Upper lobe of left lung (tissue), 6 donors: ENCODE measurements around the gene CHCT1. TPM values are rescaled to one million over a fixed set of nuclear protein-coding genes. Genes with fewer than 3 reads are reported as not detected.

Experiments
- ATAC-seq, 2 donors: fragments of 200-7000 bp; cut with Tn5 transposase; one replicate each; pipeline ENCODE4 v1.9.1; 2022; ENCODE audit warnings: mild to moderate bottlenecking in 2 of 2, moderate library complexity in 2 of 2; ENCODE audit not compliant: low FRiP score in 2 of 2
- DNase-seq, 2 donors: peaks; one replicate each; pipeline ENCODE4 v3.0.0-alpha.2; 2019 to 2020
- H3K27ac ChIP-seq, 4 donors: fragments of 200-600 bp; sonication (generic); one replicate each; pipeline ENCODE4 v1.5.1; 2016 to 2019
- H3K27me3 ChIP-seq, 4 donors: fragments of 200-600 bp; sonication (generic); one replicate each; pipeline ENCODE4 v1.5.1; 2017 to 2019
- H3K36me3 ChIP-seq, 4 donors: fragments of 200-600 bp; sonication (generic); one replicate each; pipeline ENCODE4 v1.5.1; 2016 to 2019
- H3K4me1 ChIP-seq, 4 donors: fragments of 200-600 bp; sonication (generic); one replicate each; pipeline ENCODE4 v1.5.1; 2018 to 2019
- H3K4me3 ChIP-seq, 4 donors: fragments of 200-600 bp; sonication (generic); one replicate each; pipeline ENCODE4 v1.5.1; 2017 to 2019; ENCODE audit warnings: mild to moderate bottlenecking in 2 of 4, moderate library complexity in 1 of 4
- H3K9me3 ChIP-seq, 4 donors: fragments of 200-600 bp; sonication (generic); one replicate each; pipeline ENCODE4 v1.5.1; 2018 to 2019
- EP300 ChIP-seq, 4 donors: sonication (generic); formaldehyde crosslinking; IDR thresholded peaks; one replicate each; pipeline ENCODE4 v1.5.1; 2017; ENCODE audit warnings: antibody characterized with exemption in 4 of 4, control low read depth in 2 of 4
- POLR2A ChIP-seq, 4 donors: fragments of 450-650 bp; IDR thresholded peaks; one replicate each; pipeline ENCODE4 v1.5.1; 2016 to 2017; ENCODE audit warnings: antibody characterized with exemption in 4 of 4, mild to moderate bottlenecking in 2 of 4
- POLR2AphosphoS5 ChIP-seq, 2 donors: sonication (generic); formaldehyde crosslinking; IDR thresholded peaks; one replicate each; pipeline ENCODE4 v1.5.1; 2017; ENCODE audit warnings: antibody characterized with exemption in 2 of 2
- WGBS, 2 donors: methylation state at CpG; one replicate each; pipeline ENCODE4 v1.1.5; 2017 to 2018; 5-methylcytosine and 5-hydroxymethylcytosine counted together
- total RNA-seq, 6 donors: library from RNA; depleted of rRNA in 4 of 6; stranded (reverse); fragments of >200 nt in 4 of 6; gene quantifications; one replicate each; pipeline versions ENCODE4 v1.1.0 to v1.2.1, GENCODE V29; 2016 to 2021
- TF ChIP-seq, protein P1 (sequence below), 6 experiments: fragments of 450-650 bp in 4 of 6; fragments of 200-600 bp in 2 of 6; sonication (generic) in 2 of 6; IDR thresholded peaks; one replicate each; pipeline ENCODE4 v1.5.1; 2016 to 2019; ENCODE audit warnings: antibody characterized with exemption in 6 of 6
- donor health status: DM: no; HTN: no; CAD: no; lungs with moderate emphysema.
- donor health status: DM: no; HTN: yes; CAD: no; lungs with severe emphysema.

Gene CHCT1
- total RNA-seq, 6 donors from 2014 or later: 0.37 to 0.61 TPM; not detected in 4

DNA sequence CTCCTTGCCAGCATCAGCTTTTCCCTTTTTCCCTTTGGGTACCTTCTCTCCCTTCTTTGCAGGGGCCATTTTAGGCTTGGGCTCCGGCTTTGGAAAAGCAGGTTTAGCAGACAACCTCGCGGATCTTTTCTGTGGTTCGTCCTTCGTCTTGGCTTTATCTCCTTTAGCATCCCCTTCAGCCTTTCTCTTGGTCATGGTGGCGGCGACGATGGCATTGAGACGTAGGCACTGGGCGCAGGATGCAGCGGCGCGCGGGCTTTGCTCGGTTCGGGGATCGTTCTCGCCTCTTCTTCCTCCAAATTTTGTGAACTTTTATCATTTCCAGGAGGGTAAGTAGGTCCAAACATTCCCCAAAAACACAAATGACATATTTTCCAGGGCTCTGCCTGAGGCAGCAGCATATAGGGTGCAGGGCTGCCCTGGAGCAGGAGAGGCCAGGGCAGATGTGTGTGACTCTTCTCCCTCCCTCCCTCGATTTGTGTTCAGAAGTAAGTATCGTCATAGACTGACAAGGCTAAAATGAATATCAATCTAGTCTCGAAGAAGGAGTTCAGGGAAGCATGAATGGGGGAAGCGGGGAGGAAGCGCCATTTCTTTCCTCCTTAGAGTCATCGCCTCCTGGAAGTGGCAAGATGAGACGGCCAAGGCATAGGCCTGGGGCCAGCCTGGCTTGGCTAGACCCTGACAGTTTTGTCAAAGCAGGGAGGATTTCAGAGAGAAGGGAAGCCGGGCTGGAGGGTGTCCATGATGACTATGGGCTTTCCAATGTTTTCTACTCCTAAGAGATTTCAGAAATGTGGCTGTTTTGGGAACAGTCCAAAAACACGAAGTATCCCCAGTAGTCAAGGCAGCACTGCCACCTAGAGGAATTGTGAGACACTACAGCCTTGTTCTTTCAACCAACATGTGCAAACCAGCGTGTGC lies 13.2 kb downstream of the CHCT1 start:
- 76 to 78% methylated on average over 28 of the region's 28 CpGs for WGBS, 2 donors
- H3K27me3 ChIP-seq: no peaks in the 10 kb centered on the region
- no peak for TF ChIP-seq POLR2A (IDR thresholded peaks at IDR 0.05)
- TF ChIP-seq EP300 (IDR thresholded peaks at IDR 0.05): no peak
- TF ChIP-seq POLR2AphosphoS5 (IDR thresholded peaks at IDR 0.05): no peak
- TF ChIP-seq, protein P1, sequence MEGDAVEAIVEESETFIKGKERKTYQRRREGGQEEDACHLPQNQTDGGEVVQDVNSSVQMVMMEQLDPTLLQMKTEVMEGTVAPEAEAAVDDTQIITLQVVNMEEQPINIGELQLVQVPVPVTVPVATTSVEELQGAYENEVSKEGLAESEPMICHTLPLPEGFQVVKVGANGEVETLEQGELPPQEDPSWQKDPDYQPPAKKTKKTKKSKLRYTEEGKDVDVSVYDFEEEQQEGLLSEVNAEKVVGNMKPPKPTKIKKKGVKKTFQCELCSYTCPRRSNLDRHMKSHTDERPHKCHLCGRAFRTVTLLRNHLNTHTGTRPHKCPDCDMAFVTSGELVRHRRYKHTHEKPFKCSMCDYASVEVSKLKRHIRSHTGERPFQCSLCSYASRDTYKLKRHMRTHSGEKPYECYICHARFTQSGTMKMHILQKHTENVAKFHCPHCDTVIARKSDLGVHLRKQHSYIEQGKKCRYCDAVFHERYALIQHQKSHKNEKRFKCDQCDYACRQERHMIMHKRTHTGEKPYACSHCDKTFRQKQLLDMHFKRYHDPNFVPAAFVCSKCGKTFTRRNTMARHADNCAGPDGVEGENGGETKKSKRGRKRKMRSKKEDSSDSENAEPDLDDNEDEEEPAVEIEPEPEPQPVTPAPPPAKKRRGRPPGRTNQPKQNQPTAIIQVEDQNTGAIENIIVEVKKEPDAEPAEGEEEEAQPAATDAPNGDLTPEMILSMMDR (IDR thresholded peaks at IDR 0.05): peak; percentile 77 to 94 (median 90)
- no peak overlapping the region for H3K4me3 ChIP-seq
- ATAC-seq: peak; percentile 94
- H3K27ac ChIP-seq: no peak overlapping the region
- no peaks in the 10 kb centered on the region for H3K36me3 ChIP-seq
- peaks cover 0 to 9% (median 0%) of the 10 kb centered on the region in 4 donors for H3K4me1 ChIP-seq
- peak in 1 of 2 donors; percentile 70 for DNase-seq
- H3K9me3 ChIP-seq: no peaks in the 10 kb centered on the region

DNA sequence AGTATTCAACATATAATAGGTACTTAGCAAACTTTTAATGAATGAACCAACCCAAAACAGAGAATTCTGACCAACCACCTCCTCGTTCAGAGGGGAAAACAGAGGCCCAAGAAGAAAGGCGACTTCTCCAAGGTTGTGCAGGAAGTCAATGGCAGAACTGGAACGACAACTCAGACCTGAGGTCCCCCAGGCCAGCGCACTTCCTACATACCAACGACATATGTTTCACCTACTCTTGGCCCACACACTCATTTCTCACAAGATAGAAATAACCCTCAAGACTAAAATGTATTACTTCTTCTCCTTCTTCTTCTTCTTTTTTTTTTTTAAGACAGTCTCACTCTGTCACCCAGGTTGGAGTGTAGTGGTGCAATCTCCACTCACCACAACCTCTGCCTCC lies 14.4 kb downstream of the CHCT1 start:
- ATAC-seq (no peak), DNase-seq (no peak)
- Histone ChIP-seq H3K27ac (no peak overlapping the region), H3K4me3 (no peak overlapping the region), H3K4me1 (peaks cover 0 to 9% (median 0%) of the 10 kb centered on the region in 4 donors), H3K27me3 (no peaks in the 10 kb centered on the region), H3K9me3 (no peaks in the 10 kb centered on the region), H3K36me3 (no peaks in the 10 kb centered on the region)
- 53 to 56% methylated on average over 5 of the region's 5 CpGs for WGBS, 2 donors
- TF ChIP-seq EP300 (IDR thresholded peaks at IDR 0.05) (no peak), POLR2AphosphoS5 (IDR thresholded peaks at IDR 0.05) (no peak), POLR2A (IDR thresholded peaks at IDR 0.05) (no peak)
- TF ChIP-seq, protein P1 (IDR thresholded peaks at IDR 0.05): no peak

DNA sequence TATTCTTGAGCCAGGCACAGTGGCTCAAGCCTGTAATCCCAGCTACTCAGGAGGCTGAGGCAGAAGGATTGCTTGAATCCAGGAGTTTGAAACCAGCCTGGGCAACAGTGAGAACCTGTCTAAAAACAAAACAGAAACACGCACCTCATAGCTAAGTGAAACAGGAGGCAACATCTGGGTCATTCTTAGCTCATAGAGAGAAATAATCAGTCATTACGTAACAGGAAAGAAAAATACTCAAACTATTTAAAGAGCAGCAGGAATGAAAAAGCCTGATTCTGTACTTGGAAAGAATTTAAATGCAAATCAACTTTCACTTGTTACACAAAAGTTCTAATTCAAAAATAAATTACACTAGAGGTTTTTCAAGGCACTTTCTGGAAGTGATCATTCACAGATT lies 17.2 kb downstream of the CHCT1 start:
- DNase-seq (no peak), ATAC-seq (no peak)
- H3K9me3 ChIP-seq: no peaks in the 10 kb centered on the region
- H3K4me1 ChIP-seq: peaks cover 0 to 9% (median 0%) of the 10 kb centered on the region in 4 donors
- no peak for TF ChIP-seq POLR2AphosphoS5 (IDR thresholded peaks at IDR 0.05)
- no peak for TF ChIP-seq POLR2A (IDR thresholded peaks at IDR 0.05)
- TF ChIP-seq, protein P1 (IDR thresholded peaks at IDR 0.05): no peak
- no peak for TF ChIP-seq EP300 (IDR thresholded peaks at IDR 0.05)
- 25 to 27% methylated on average over 2 of the region's 2 CpGs for WGBS, 2 donors
- H3K36me3 ChIP-seq: peaks cover 0 to under 1% (median 0%) of the 10 kb centered on the region in 4 donors
- no peaks in the 10 kb centered on the region for H3K27me3 ChIP-seq
- no peak overlapping the region for H3K27ac ChIP-seq
- H3K4me3 ChIP-seq: no peak overlapping the region

DNA sequence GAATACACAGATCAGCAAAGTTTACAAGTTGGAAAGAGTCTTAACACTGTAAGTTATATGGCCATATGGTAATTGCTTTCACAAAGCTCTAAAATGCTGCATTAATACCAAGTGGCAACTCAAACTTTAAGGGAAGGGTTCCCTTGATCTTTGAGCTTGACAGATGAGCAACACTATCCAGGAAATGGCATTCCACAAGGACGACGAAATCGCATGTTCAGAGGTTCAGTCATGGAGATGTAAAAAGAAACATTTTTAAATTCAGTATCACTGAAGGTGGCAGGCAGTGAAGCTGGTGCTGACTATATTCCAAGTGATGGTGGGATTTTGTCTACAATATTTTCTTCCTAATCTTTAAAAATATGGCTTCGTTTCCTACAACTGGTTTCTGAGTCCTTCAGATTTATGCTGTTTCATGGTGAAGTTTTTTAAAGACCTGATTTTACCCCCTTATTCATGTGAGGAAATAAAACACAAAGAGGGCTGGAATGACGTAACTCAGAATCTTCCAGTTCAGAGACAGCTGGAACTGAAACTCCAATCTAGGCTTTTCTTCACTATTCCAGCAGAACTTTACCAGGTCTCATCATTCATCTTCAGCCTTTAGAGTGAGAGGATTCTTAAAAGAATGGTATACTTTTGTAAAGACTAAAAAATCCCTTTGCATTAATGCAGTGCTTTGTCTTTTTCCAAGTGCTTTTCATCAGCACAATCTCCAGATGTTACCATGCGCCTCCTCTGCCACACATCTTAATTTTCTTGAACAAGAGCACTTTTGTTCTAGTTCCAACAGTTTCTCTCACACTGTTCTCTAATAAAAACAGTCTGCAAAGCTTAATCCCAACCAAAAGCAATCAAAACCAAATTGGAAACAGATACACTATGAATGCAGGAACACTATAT lies 20.2 kb downstream of the CHCT1 start:
- H3K9me3 ChIP-seq: no peaks in the 10 kb centered on the region
- H3K27me3 ChIP-seq: no peaks in the 10 kb centered on the region
- WGBS, 2 donors: 67 to 70% methylated on average over 6 of the region's 6 CpGs
- no peak overlapping the region for H3K27ac ChIP-seq
- ATAC-seq (no peak), DNase-seq (no peak)
- no peak overlapping the region for H3K4me3 ChIP-seq
- H3K4me1 ChIP-seq: no peaks in the 10 kb centered on the region
- TF ChIP-seq POLR2A (IDR thresholded peaks at IDR 0.05): no peak
- H3K36me3 ChIP-seq: peaks cover 0 to 31% (median 8%) of the 10 kb centered on the region in 4 donors

DNA sequence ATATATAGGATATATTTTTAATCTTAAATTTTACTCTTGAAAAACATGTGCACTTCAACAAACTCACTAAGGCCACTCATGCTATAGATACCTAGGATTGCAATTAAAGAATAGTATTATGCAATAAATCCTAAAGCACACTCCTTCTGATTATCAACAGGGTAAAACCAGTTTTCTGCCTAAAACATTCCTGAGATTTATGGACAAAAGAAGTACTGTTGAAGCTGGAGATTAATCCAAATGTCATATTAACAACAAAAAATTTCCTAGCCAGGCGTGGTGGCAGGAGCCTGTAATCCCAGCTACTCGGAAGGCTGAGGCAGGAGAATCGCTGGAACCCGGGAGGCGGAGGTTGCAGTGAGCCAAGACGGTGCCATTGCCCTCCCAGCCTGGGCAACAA lies 21.4 kb downstream of the CHCT1 start:
- no peaks in the 10 kb centered on the region for H3K27me3 ChIP-seq
- no peaks in the 10 kb centered on the region for H3K9me3 ChIP-seq
- no peak for TF ChIP-seq POLR2AphosphoS5 (IDR thresholded peaks at IDR 0.05)
- DNase-seq (no peak), ATAC-seq (no peak)
- no peak overlapping the region for H3K4me3 ChIP-seq
- H3K4me1 ChIP-seq: no peaks in the 10 kb centered on the region
- H3K27ac ChIP-seq: no peak overlapping the region
- 64 to 68% methylated on average over 6 of the region's 6 CpGs for WGBS, 2 donors
- H3K36me3 ChIP-seq: peaks cover 0 to 43% (median 18%) of the 10 kb centered on the region in 4 donors
